Upper lobe of left lung (tissue), 6 donors: Measurements from ENCODE around the gene KHNYN. TPM values are rescaled to one million over a fixed set of nuclear protein-coding genes. Genes with fewer than 3 reads are reported as not detected.

ENCODE experiments used
- ATAC-seq, 2 donors: fragments of 200-7000 bp; cut with Tn5 transposase; one replicate each; pipeline ENCODE4 v1.9.1; 2022; ENCODE audit warnings: mild to moderate bottlenecking in 2 of 2, moderate library complexity in 2 of 2; ENCODE audit not compliant: low FRiP score in 2 of 2
- DNase-seq, 2 donors: peaks; one replicate each; pipeline ENCODE4 v3.0.0-alpha.2; 2019 to 2020
- H3K27ac ChIP-seq, 4 donors: fragments of 200-600 bp; sonication (generic); one replicate each; pipeline ENCODE4 v1.5.1; 2016 to 2019
- H3K27me3 ChIP-seq, 4 donors: fragments of 200-600 bp; sonication (generic); one replicate each; pipeline ENCODE4 v1.5.1; 2017 to 2019
- H3K36me3 ChIP-seq, 4 donors: fragments of 200-600 bp; sonication (generic); one replicate each; pipeline ENCODE4 v1.5.1; 2016 to 2019
- H3K4me1 ChIP-seq, 4 donors: fragments of 200-600 bp; sonication (generic); one replicate each; pipeline ENCODE4 v1.5.1; 2018 to 2019
- H3K4me3 ChIP-seq, 4 donors: fragments of 200-600 bp; sonication (generic); one replicate each; pipeline ENCODE4 v1.5.1; 2017 to 2019; ENCODE audit warnings: mild to moderate bottlenecking in 2 of 4, moderate library complexity in 1 of 4
- H3K9me3 ChIP-seq, 4 donors: fragments of 200-600 bp; sonication (generic); one replicate each; pipeline ENCODE4 v1.5.1; 2018 to 2019
- CTCF ChIP-seq, 6 experiments: fragments of 450-650 bp in 4 of 6; fragments of 200-600 bp in 2 of 6; sonication (generic) in 2 of 6; IDR thresholded peaks; one replicate each; pipeline ENCODE4 v1.5.1; 2016 to 2019; ENCODE audit warnings: antibody characterized with exemption in 6 of 6
- EP300 ChIP-seq, 4 donors: sonication (generic); formaldehyde crosslinking; IDR thresholded peaks; one replicate each; pipeline ENCODE4 v1.5.1; 2017; ENCODE audit warnings: antibody characterized with exemption in 4 of 4, control low read depth in 2 of 4
- POLR2A ChIP-seq, 4 donors: fragments of 450-650 bp; IDR thresholded peaks; one replicate each; pipeline ENCODE4 v1.5.1; 2016 to 2017; ENCODE audit warnings: antibody characterized with exemption in 4 of 4, mild to moderate bottlenecking in 2 of 4
- POLR2AphosphoS5 ChIP-seq, 2 donors: sonication (generic); formaldehyde crosslinking; IDR thresholded peaks; one replicate each; pipeline ENCODE4 v1.5.1; 2017; ENCODE audit warnings: antibody characterized with exemption in 2 of 2
- WGBS, 2 donors: methylation state at CpG; one replicate each; pipeline ENCODE4 v1.1.5; 2017 to 2018; 5-methylcytosine and 5-hydroxymethylcytosine counted together
- total RNA-seq, 6 donors: library from RNA; depleted of rRNA in 4 of 6; stranded (reverse); fragments of >200 nt in 4 of 6; gene quantifications; one replicate each; pipeline versions ENCODE4 v1.1.0 to v1.2.1, GENCODE V29; 2016 to 2021
- donor health status: DM: no; HTN: no; CAD: no; lungs with moderate emphysema.
- donor health status: DM: no; HTN: yes; CAD: no; lungs with severe emphysema.

KHNYN gene
- total RNA-seq, 6 donors from 2014 or later = 43.9 to 136 (median 66.4) TPM

- ATAC-seq = no peak
- TF ChIP-seq EP300 (IDR thresholded peaks at IDR 0.05) (no peak), POLR2AphosphoS5 (IDR thresholded peaks at IDR 0.05) (no peak), CTCF (IDR thresholded peaks at IDR 0.05) (no peak), POLR2A (IDR thresholded peaks at IDR 0.05) (no peak)
- H3K4me1 ChIP-seq = peaks cover 4 to 21% (median 15%) of the 10 kb centered on the region in 4 donors
- peaks cover 0 to 33% (median 9%) of the 10 kb centered on the region in 4 donors for H3K36me3 ChIP-seq
- no peak overlapping the region for H3K27ac ChIP-seq
- DNase-seq = no peak
- 92 to 93% methylated on average over 6 of the region's 6 CpGs for WGBS, 2 donors
- no peaks in the 10 kb centered on the region for H3K27me3 ChIP-seq
- H3K9me3 ChIP-seq = no peaks in the 10 kb centered on the region
- no peak overlapping the region for H3K4me3 ChIP-seq
Measured at GRCh38 chr14:24406416-24406815, 23.3 kb upstream of the KHNYN start.

- Histone ChIP-seq H3K4me3 (no peak overlapping the region), H3K9me3 (no peaks in the 10 kb centered on the region), H3K36me3 (peaks cover 0 to 39% (median 11%) of the 10 kb centered on the region in 4 donors), H3K27me3 (no peaks in the 10 kb centered on the region), H3K4me1 (peaks cover 1 to 14% (median 4%) of the 10 kb centered on the region in 4 donors), H3K27ac (no peak overlapping the region)
- TF ChIP-seq POLR2AphosphoS5 (IDR thresholded peaks at IDR 0.05) = no peak
- TF ChIP-seq POLR2A (IDR thresholded peaks at IDR 0.05) = no peak
- TF ChIP-seq EP300 (IDR thresholded peaks at IDR 0.05) = no peak
- no peak for TF ChIP-seq CTCF (IDR thresholded peaks at IDR 0.05)
- DNase-seq (peak in 1 of 2 donors; percentile 63), ATAC-seq (no peak)
- whole genome bisulfite sequencing, 2 donors = 89 to 90% methylated on average over 16 to 18 of the region's 18 CpGs
Measured at GRCh38 chr14:24407608-24408325, 22.0 kb upstream of the KHNYN start.

GRCh38 chr14:24408764-24409163 is 21.0 kb upstream of the KHNYN start:
- H3K4me3 ChIP-seq = no peak overlapping the region

GRCh38 chr14:24409192-24409591 is 20.6 kb upstream of the KHNYN start:
- Histone ChIP-seq H3K9me3 (no peaks in the 10 kb centered on the region), H3K4me1 (no peaks in the 10 kb centered on the region), H3K4me3 (no peak overlapping the region), H3K36me3 (peaks cover 0 to 53% (median 16%) of the 10 kb centered on the region in 4 donors), H3K27me3 (no peaks in the 10 kb centered on the region), H3K27ac (no peak overlapping the region)
- WGBS, 2 donors = 71 to 85% methylated on average over 6 of the region's 6 CpGs
- ATAC-seq (no peak), DNase-seq (peak in 1 of 2 donors; percentile 6)
- TF ChIP-seq EP300 (IDR thresholded peaks at IDR 0.05) (no peak), POLR2A (IDR thresholded peaks at IDR 0.05) (no peak), POLR2AphosphoS5 (IDR thresholded peaks at IDR 0.05) (no peak), CTCF (IDR thresholded peaks at IDR 0.05) (no peak)

More at GRCh38 chr14:24408764-24409163, 21.0 kb upstream of the KHNYN start:
- ATAC-seq (no peak), DNase-seq (no peak)
- no peak for TF ChIP-seq POLR2A (IDR thresholded peaks at IDR 0.05)
- TF ChIP-seq EP300 (IDR thresholded peaks at IDR 0.05) = no peak
- TF ChIP-seq POLR2AphosphoS5 (IDR thresholded peaks at IDR 0.05) = no peak
- no peak for TF ChIP-seq CTCF (IDR thresholded peaks at IDR 0.05)
- Histone ChIP-seq H3K9me3 (no peaks in the 10 kb centered on the region), H3K36me3 (peaks cover 0 to 48% (median 14%) of the 10 kb centered on the region in 4 donors), H3K27ac (no peak overlapping the region), H3K4me1 (peaks cover 0 to 4% (median under 1%) of the 10 kb centered on the region in 4 donors), H3K27me3 (no peaks in the 10 kb centered on the region)
- 37 to 58% methylated on average over 3 of the region's 3 CpGs for WGBS, 2 donors
